Large intestine (tissue), 3 donors: ENCODE results near the gene NFILZ. TPM values are rescaled to one million over a fixed set of nuclear protein-coding genes. Genes with fewer than 3 reads are reported as not detected.

Experiments
- DNase-seq, 2 donors: peaks; one replicate each; pipeline versions ENCODE4 v3.0.0 to v3.0.0-alpha.2; 2013
- H3K27ac ChIP-seq: one replicate; pipeline ENCODE4 v1.5.1; 2013; ENCODE audit warnings: low read length
- H3K27me3 ChIP-seq: 2 replicates; pipeline ENCODE4 v1.6.1; 2013; ENCODE audit warnings: low read length; ENCODE audit not compliant: control insufficient read depth, insufficient read depth
- H3K36me3 ChIP-seq: 2 replicates; pipeline ENCODE4 v1.6.1; 2013; ENCODE audit warnings: low read length; ENCODE audit not compliant: control insufficient read depth, insufficient read depth
- H3K4me1 ChIP-seq: one replicate; pipeline ENCODE4 v1.6.1; 2013; ENCODE audit warnings: low read length; ENCODE audit not compliant: control insufficient read depth, insufficient read depth
- H3K4me3 ChIP-seq: one replicate; pipeline ENCODE4 v1.5.1; 2013; ENCODE audit warnings: low read length
- H3K9me3 ChIP-seq: one replicate; pipeline ENCODE4 v1.6.1; 2013; ENCODE audit warnings: mild to moderate bottlenecking, low read depth, low read length, moderate library complexity; ENCODE audit not compliant: control insufficient read depth
- WGBS: methylation state at CpG from one replicate; pipeline ENCODE4 v1.1.5; 2013; ENCODE audit warnings: low lambda C conversion rate; ENCODE audit not compliant: insufficient coverage; 5-methylcytosine and 5-hydroxymethylcytosine counted together
- polyA plus RNA-seq: library from polyadenylated mRNA; unstranded; fragments of 120-200 nt; gene quantifications from one replicate; pipeline ENCODE4 v1.2.1, GENCODE V29; 2013

NFILZ gene
- polyA plus RNA-seq, 1 donor, result not detected

DNA sequence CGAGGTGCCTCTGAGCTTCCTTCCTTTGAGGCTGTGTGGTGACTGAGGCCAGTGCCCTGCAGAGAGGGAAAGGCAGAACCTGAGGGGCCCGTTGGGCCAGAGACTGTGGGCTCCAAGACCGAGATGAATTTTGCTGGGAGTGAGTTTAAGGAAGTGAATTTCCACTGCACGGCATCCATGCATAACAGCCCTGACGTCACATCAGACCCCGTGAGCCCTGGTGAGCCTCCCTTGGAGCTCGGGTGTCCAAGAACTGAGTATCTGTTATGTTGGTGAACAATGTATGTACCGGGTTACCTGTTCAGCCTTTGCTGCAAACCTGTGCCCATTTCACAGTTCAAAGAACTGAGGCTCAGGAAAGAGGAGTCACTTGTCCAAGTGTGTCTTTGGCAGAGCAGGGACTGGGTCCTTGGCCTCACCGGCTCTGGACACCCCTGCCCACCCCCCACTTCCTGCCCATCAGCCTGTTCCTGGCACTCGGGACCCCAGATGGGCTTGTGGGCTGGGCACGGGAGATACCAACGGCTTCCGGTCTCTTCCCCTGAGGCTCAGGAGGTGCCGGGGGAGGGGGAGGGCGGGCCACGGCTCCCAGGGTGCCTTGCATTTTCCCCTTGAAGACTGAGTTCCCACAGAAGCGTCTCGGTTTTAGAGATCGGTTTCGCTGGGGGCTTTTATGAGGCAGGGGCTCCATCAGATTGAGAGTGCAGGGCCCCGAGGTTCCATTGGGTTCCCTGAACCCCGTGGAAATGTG lies 33.7 kb downstream of the NFILZ start:
- Histone ChIP-seq H3K27ac (no peak overlapping the region), H3K36me3 (no peaks in the 10 kb centered on the region), H3K9me3 (no peaks in the 10 kb centered on the region), H3K4me3 (no peak overlapping the region), H3K4me1 (no peaks in the 10 kb centered on the region), H3K27me3 (no peaks in the 10 kb centered on the region)
- no CpG with 5 or more reads among the region's 22 CpGs for WGBS
- DNase-seq, result no peak

DNA sequence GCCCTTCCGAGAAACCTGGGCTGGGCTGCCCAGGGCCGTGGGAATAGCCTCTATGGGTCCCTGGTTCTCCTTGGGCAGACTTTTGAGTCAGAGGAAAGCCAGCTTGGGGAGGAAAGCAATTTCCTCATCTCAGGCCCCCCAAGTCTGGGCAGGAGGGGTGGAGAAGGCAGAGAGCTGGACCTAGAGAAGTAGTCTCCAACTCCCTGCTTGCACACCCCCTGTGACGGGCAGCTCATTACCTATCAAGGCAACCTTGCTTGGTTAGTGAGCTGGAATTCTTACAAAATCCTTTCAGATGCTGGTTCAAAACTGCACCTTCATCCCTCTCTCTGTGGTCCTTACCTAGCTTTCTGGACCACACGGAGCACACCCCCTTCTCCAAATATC lies 34.2 kb downstream of the NFILZ start:
- no peak for DNase-seq
- H3K27ac ChIP-seq, result no peak overlapping the region
- no peak overlapping the region for H3K4me3 ChIP-seq
- WGBS, result no CpG with 5 or more reads among the region's 4 CpGs
- H3K4me1 ChIP-seq, result no peaks in the 10 kb centered on the region
- no peaks in the 10 kb centered on the region for H3K27me3 ChIP-seq
- no peaks in the 10 kb centered on the region for H3K9me3 ChIP-seq
- no peaks in the 10 kb centered on the region for H3K36me3 ChIP-seq

DNA sequence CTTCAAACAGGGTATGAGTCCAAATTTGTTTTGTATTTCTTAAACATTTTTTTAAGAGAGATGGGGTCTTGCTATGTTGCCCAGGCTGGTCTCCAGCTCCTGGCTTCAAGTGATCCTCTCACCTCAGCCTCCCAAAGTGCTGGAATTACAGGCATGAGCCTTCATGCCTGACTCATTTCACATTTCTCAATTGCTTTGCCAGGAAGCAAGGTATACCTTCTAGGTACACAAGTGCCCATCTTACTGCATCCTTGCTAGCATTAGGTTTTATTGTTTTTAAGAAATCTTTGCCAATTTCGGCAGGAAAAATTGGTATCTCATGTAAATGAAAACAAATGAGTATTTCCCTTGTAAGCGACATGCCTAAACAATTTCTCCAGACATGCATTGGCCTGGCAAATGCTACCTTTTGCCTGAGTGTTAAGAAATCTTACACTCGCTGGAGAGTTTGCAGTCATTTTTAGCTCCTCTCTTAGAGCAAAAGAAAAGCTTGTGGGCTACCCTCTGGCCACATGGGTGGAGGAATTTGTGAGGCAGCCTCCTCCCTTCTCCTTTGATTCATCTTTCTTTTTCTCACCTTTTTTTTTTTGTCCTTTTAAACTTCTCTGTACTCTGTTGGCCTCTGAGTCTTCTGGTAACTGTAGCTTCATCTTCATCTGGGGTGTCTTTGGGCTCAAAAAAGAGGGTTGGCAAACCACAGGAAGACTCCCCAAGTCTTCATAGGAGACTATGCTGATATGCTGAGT lies 35.2 kb downstream of the NFILZ start:
- no peak overlapping the region for H3K27ac ChIP-seq
- no peak overlapping the region for H3K4me3 ChIP-seq
- H3K9me3 ChIP-seq, result no peaks in the 10 kb centered on the region
- WGBS, result 87% methylated on average over 3 of the region's 3 CpGs
- DNase-seq, result no peak
- no peaks in the 10 kb centered on the region for H3K36me3 ChIP-seq
- no peaks in the 10 kb centered on the region for H3K27me3 ChIP-seq
- H3K4me1 ChIP-seq, result no peaks in the 10 kb centered on the region

DNA sequence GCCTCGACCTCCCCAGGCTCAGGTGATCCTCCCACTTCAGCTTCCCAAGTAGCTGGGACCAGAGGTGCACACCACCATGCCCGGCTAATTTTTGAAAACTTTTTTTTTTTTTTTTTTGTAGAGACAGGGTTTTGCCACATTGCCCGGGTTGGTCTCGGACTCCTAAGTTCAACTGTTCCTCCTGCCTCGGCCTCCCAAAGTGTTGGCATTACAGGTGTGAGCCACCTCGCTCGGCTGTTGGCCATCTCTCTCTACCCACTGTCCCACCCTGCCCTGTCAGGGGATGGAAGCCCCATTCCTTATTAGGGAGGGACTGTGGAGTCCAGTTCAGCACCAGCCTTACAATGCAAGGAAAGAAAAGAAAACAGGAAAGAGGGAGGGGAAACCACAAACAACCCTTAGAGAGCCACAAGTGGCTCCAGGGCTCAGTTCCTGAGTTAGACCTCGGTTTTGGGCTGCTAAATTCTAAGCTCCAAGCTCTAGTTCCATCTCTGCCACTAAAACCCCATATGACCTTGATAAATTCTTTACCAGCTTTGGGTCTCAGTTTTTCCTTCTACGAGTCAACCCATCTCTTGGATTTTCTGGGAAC lies 36.5 kb downstream of the NFILZ start:
- Histone ChIP-seq H3K4me3 (no peak overlapping the region), H3K27ac (no peak overlapping the region), H3K4me1 (no peaks in the 10 kb centered on the region), H3K9me3 (no peaks in the 10 kb centered on the region), H3K36me3 (no peaks in the 10 kb centered on the region), H3K27me3 (no peaks in the 10 kb centered on the region)
- no peak for DNase-seq
- no CpG with 5 or more reads among the region's 9 CpGs for WGBS

DNA sequence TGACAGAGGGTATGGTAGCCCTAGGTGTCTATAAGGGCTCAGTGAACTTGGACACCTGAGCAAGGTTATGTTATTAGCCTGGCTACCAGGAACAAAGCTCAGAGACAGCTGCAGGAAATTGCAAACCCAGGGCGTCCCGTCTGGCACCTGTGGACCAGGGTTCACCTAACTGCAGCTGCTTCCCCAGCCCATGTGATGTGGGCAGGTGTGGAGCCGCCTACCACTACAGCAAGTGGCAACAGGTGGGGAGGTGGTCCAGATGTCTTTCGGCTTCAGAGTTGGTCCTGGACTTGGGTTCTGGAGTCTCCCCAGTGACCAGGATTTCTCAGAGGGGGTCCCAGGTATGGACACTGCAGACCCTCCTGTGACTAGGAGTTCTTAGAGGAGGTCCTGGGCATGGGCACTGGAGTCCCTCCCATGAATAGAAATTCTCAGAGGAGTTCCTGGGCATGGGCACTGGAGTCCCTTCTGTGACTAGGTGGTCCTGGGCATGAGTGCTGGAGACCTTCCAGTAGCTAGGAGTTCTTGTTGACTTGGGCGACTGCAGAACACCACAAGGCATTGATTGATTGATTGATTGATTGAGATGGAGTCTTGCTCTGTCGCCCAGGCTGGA lies 43.0 kb downstream of the NFILZ start:
- no peak for DNase-seq
- H3K27ac ChIP-seq, result no peak overlapping the region
- H3K27me3 ChIP-seq, result no peaks in the 10 kb centered on the region
- no CpG with 5 or more reads among the region's 6 CpGs for WGBS
- no peaks in the 10 kb centered on the region for H3K9me3 ChIP-seq
- no peaks in the 10 kb centered on the region for H3K4me1 ChIP-seq
- no peak overlapping the region for H3K4me3 ChIP-seq
- H3K36me3 ChIP-seq, result no peaks in the 10 kb centered on the region

DNA sequence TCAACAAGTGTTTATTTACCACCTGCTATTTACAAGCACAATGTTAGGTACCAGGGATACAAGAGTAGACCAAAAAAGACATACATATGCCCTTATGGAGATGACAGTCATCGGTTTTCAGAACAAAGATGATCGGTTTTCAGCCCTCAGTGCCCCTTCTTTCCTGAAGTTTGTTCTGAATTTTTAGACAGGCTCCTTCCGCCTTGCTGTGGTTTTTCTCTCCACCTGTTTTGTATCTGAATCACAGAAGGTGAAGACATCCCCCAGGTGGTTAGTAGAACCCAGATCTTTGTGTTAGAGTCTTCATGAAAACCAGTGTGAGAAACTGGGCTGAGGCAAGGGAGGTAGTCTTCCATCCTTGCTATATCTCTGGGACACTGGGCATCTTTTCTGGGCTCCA lies 44.6 kb downstream of the NFILZ start:
- no peak overlapping the region for H3K4me3 ChIP-seq
- WGBS, result 100% methylated on average over 1 of the region's 3 CpGs
- DNase-seq, result no peak
- no peaks in the 10 kb centered on the region for H3K9me3 ChIP-seq
- no peak overlapping the region for H3K27ac ChIP-seq
- H3K36me3 ChIP-seq, result no peaks in the 10 kb centered on the region
- no peaks in the 10 kb centered on the region for H3K4me1 ChIP-seq
- no peaks in the 10 kb centered on the region for H3K27me3 ChIP-seq

DNA sequence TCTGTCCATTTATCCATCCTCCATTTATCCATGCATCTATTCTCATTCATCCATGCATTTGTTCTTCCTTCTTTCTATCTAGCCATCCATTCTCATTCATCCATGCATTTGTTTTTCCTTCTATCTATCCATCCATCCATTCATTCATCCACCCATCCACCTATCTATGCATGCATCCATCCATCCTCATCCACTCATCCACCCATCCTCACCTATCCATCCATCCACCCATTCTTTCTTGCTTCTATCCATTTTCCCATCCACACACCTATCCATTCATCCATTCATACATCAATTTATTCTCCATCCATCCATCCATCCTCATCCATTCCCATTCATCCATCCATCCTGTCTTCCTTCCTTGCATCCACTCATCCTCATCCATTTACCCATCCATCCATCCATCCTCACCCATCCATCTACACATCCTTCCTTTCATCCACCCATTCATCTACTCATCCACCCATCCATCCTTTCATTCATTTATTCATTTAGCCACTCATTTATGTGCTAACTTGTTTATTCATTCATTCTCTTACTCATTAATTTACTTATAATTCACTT lies 47.9 kb downstream of the NFILZ start:
- no peaks in the 10 kb centered on the region for H3K36me3 ChIP-seq
- no peak overlapping the region for H3K27ac ChIP-seq
- no peaks in the 10 kb centered on the region for H3K27me3 ChIP-seq
- no peaks in the 10 kb centered on the region for H3K4me1 ChIP-seq
- no peaks in the 10 kb centered on the region for H3K9me3 ChIP-seq
- no peak for DNase-seq
- H3K4me3 ChIP-seq, result no peak overlapping the region

Other genes starting within 250 kb of the NFILZ start
- 96.4 TPM for gene RAB11B, start 240.3 kb upstream of the NFILZ start, polyA plus RNA-seq
- 12.5 TPM for gene MARCHF2, start 217.3 kb upstream of the NFILZ start, polyA plus RNA-seq
- gene HNRNPM, start 185.7 kb upstream of the NFILZ start, polyA plus RNA-seq, result 222 TPM
- 3.6 TPM for gene PRAM1, start 128.0 kb upstream of the NFILZ start, polyA plus RNA-seq
- gene ZNF414, start 116.5 kb upstream of the NFILZ start, polyA plus RNA-seq, result 21.6 TPM
- 13.9 TPM for gene MYO1F, start 53.2 kb upstream of the NFILZ start, polyA plus RNA-seq
- 17.3 TPM for gene ADAMTS10, start 19.9 kb upstream of the NFILZ start, polyA plus RNA-seq
- gene ACTL9, start 68.2 kb downstream of the NFILZ start, polyA plus RNA-seq, result not detected
- gene OR2Z1, start 91.0 kb downstream of the NFILZ start, polyA plus RNA-seq, result not detected
- 31.7 TPM for gene ZNF558, start 201.7 kb downstream of the NFILZ start, polyA plus RNA-seq
- gene MBD3L1, start 201.7 kb downstream of the NFILZ start, polyA plus RNA-seq, result not detected